Caco-2 (cell line): ENCODE results near the gene GLYATL3. TPM values are rescaled to one million over a fixed set of nuclear protein-coding genes. Genes with fewer than 3 reads are reported as not detected.

Source experiments
- BruUV-seq: library from RNA; stranded (reverse); fragments of 400-500 nt; replicated peaks from 2 replicates; lab custom pipeline; 2021; lab: Mats Ljungman, UMichigan
- CTCF ChIA-PET: fragments of 300-600 bp; sonication (Branson Sonifier 250); formaldehyde crosslinking; loops from one replicate; lab custom pipeline; 2022; ENCODE audit warnings: antibody characterized with exemption; lab: Charles Lee
- POLR2A ChIA-PET: fragments of 300-600 bp; sonication (Branson Sonifier 250); formaldehyde crosslinking; loops from one replicate; lab custom pipeline; 2022; ENCODE audit warnings: antibody characterized with exemption; lab: Charles Lee
- DNase-seq, 2 experiments: peaks; one replicate each; pipeline versions ENCODE4 v3.0.0 to v3.0.0-alpha.2; 2020 to 2022
- H3K27me3 ChIP-seq: replicated peaks from 2 replicates; pipeline ENCODE4 v1.6.0; 2011; ENCODE audit warnings: low read length; ENCODE audit not compliant: control insufficient read depth, insufficient read depth
- H3K36me3 ChIP-seq: 2 replicates; pipeline ENCODE4 v1.5.1; 2011; ENCODE audit warnings: low read length; ENCODE audit not compliant: control insufficient read depth, insufficient read depth
- H3K4me1 ChIP-seq: fragments of 250-450 bp; sonication (Bioruptor Pico); 2 replicates; pipeline ENCODE4 v1.5.1; 2020; ENCODE audit warnings: mild to moderate bottlenecking
- H3K4me3 ChIP-seq: 2 replicates; pipeline ENCODE4 v1.5.1; 2011; ENCODE audit warnings: low read depth, mild to moderate bottlenecking, control low read depth, low read length
- H3K9me3 ChIP-seq: fragments of 250-450 bp; sonication (Bioruptor Pico); 2 replicates; pipeline ENCODE4 v1.5.1; 2020; ENCODE audit warnings: mild to moderate bottlenecking, moderate library complexity
- H3K27ac Mint-ChIP-seq: one replicate; pipeline ENCODE4 v1.8.0; 2022; ENCODE audit warnings: mixed read lengths; ENCODE audit not compliant: unreplicated experiment
- H3K27me3 Mint-ChIP-seq: one replicate; pipeline ENCODE4 v1.8.0; 2022; ENCODE audit warnings: mixed read lengths; ENCODE audit not compliant: insufficient read depth, unreplicated experiment
- H3K36me3 Mint-ChIP-seq: one replicate; pipeline ENCODE4 v1.8.0; 2022; ENCODE audit warnings: mild to moderate bottlenecking, mixed read lengths; ENCODE audit not compliant: insufficient read depth, unreplicated experiment
- H3K4me1 Mint-ChIP-seq: one replicate; pipeline ENCODE4 v1.8.0; 2022; ENCODE audit warnings: low read depth, mixed read lengths; ENCODE audit not compliant: unreplicated experiment
- H3K4me3 Mint-ChIP-seq: one replicate; pipeline ENCODE4 v1.8.0; 2022; ENCODE audit warnings: mild to moderate bottlenecking, moderate library complexity, mixed read lengths; ENCODE audit not compliant: unreplicated experiment
- H3K9me3 Mint-ChIP-seq: one replicate; pipeline ENCODE4 v1.8.0; 2022; ENCODE audit warnings: mixed read lengths; ENCODE audit not compliant: unreplicated experiment
- intact Hi-C: fragments of 100-400 bp; cut with micrococcal nuclease; formaldehyde crosslinking; loops from one replicate; pipeline ENCODE4 v1.10.0; 2022; ENCODE audit not compliant: unreplicated experiment
- total RNA-seq: library from RNA; stranded (reverse); gene quantifications from 2 replicates; pipeline ENCODE4 v1.2.3, GENCODE V29; 2022
- TF ChIP-seq, protein P1 (sequence below), 2 experiments: fragments of 200-600 bp in 1 of 2; IDR thresholded peaks; 1 replicate in 1 of 2; 2 replicates in 1 of 2; pipeline versions ENCODE4 v1.5.1 to v1.8.0; 2011 to 2022; ENCODE audit warnings: antibody characterized with exemption in 1 of 2, control low read depth in 1 of 2, inconsistent platforms in 1 of 2, low read depth in 1 of 2, low read length in 1 of 2, mild to moderate bottlenecking in 1 of 2, moderate library complexity in 1 of 2; ENCODE audit not compliant: insufficient read depth in 1 of 2, severe bottlenecking in 1 of 2, unreplicated experiment in 1 of 2

GLYATL3 gene
- total RNA-seq, 1 experiment from 2014 or later, result not detected

DNA sequence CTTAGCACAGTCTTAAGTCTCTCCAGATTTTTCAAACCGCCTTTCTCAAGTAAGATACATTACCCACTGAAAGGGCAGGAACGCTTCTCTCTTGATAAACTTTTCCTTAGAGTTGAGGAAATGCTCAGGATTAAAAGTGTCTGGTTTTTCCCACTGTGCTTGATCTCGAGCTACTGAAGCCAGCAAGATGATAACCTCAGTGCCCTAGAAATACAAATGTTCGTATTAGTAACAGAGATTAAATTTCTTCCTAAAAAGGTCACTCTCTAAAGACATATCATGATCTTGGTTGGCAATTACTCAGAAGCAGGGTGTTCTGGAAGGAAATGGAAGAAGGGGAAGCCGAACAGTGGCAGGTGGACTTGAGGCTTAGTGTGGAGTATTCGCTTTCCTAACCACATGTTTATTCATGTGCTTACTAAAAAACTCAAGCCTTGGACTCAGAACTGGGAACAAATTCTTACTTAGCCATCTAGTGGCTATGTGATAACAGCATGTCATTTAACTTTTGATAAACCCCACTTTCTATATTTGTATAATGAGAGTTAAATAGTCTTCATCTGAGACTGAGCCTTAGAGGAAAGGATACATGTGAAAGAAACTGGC, 70.9 kb downstream of the GLYATL3 start:
- no peak overlapping the region for H3K4me3 Mint-ChIP-seq
- Histone ChIP-seq H3K4me3 (no peak overlapping the region), H3K27me3 (no peaks in the 10 kb centered on the region), H3K9me3 (no peaks in the 10 kb centered on the region), H3K36me3 (no peaks in the 10 kb centered on the region), H3K4me1 (peaks cover 5% of the 10 kb centered on the region; the same call in 1 of the 2 replicates)
- no peaks in the 10 kb centered on the region for H3K36me3 Mint-ChIP-seq
- H3K27ac Mint-ChIP-seq, result no peak overlapping the region
- no peaks in the 10 kb centered on the region for H3K27me3 Mint-ChIP-seq
- BruUV-seq, result no TSS peak
- intact Hi-C loops, result loop anchor here (5.0 kb wide), 1 partner anchor 38 kb away; no protein-coding TSS in a partner anchor
- ChIA-PET CTCF (no interaction called here), POLR2A (no interaction called here)
- no peak for DNase-seq
- TF ChIP-seq, protein P1, sequence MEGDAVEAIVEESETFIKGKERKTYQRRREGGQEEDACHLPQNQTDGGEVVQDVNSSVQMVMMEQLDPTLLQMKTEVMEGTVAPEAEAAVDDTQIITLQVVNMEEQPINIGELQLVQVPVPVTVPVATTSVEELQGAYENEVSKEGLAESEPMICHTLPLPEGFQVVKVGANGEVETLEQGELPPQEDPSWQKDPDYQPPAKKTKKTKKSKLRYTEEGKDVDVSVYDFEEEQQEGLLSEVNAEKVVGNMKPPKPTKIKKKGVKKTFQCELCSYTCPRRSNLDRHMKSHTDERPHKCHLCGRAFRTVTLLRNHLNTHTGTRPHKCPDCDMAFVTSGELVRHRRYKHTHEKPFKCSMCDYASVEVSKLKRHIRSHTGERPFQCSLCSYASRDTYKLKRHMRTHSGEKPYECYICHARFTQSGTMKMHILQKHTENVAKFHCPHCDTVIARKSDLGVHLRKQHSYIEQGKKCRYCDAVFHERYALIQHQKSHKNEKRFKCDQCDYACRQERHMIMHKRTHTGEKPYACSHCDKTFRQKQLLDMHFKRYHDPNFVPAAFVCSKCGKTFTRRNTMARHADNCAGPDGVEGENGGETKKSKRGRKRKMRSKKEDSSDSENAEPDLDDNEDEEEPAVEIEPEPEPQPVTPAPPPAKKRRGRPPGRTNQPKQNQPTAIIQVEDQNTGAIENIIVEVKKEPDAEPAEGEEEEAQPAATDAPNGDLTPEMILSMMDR (IDR thresholded peaks at IDR 0.05; ENCODE audit: insufficient read depth in 1 of 2, low read depth in 1 of 2, low read length in 1 of 2, severe bottlenecking in 1 of 2, unreplicated experiment in 1 of 2), result no peak
- no peaks in the 10 kb centered on the region for H3K9me3 Mint-ChIP-seq
- peaks cover 9% of the 10 kb centered on the region for H3K4me1 Mint-ChIP-seq

DNA sequence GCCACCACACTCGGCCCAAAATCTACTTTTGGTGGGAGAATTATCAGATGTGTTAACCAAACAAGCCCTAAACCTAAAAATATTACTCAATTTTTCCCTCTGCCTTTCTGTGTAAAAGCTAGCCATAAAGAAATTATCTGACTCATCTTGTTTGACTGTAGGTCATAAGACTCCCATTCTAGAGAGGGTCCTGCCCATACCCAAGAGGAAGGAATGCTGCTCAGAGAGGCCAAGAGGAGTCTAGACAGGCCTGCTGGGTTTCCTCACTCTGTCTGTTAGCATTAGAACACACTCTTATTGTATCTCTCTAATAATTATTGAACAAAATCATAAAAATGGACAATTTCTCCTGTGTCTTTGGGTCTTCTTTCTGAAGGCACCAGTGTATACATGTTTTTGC, 76.9 kb downstream of the GLYATL3 start:
- intact Hi-C loops, result no loop called here
- no peaks in the 10 kb centered on the region for H3K4me1 ChIP-seq
- H3K9me3 ChIP-seq, result no peaks in the 10 kb centered on the region
- no peaks in the 10 kb centered on the region for H3K27me3 ChIP-seq
- Mint-ChIP-seq H3K27ac (no peak overlapping the region), H3K4me1 (no peaks in the 10 kb centered on the region), H3K27me3 (no peaks in the 10 kb centered on the region), H3K4me3 (no peak overlapping the region), H3K9me3 (no peaks in the 10 kb centered on the region), H3K36me3 (no peaks in the 10 kb centered on the region)
- no TSS peak for BruUV-seq
- peak in 1 of 2 experiments; percentile 3 for DNase-seq
- CTCF ChIA-PET, result no interaction called here
- no peak overlapping the region for H3K4me3 ChIP-seq
- TF ChIP-seq, protein P1 (IDR thresholded peaks at IDR 0.05; ENCODE audit: insufficient read depth in 1 of 2, low read depth in 1 of 2, low read length in 1 of 2, severe bottlenecking in 1 of 2, unreplicated experiment in 1 of 2), result no peak
- H3K36me3 ChIP-seq, result no peaks in the 10 kb centered on the region
- POLR2A ChIA-PET, result no interaction called here

Other genes starting within 250 kb of the GLYATL3 start
- gene MMUT, start 36.7 kb upstream of the GLYATL3 start, total RNA-seq, result 11.1 and 12.1 TPM in 2 replicates
- gene CENPQ, start 36.6 kb upstream of the GLYATL3 start, total RNA-seq, result 12.4 and 13.4 TPM in 2 replicates
- 2.1 and 2.3 TPM in 2 replicates for gene C6orf141, start 50.7 kb downstream of the GLYATL3 start, total RNA-seq
- not detected in 2 replicates for gene RHAG, start 136.9 kb downstream of the GLYATL3 start, total RNA-seq
- not detected in 2 replicates for gene CRISP2, start 213.6 kb downstream of the GLYATL3 start, total RNA-seq
- gene CRISP3, start 244.5 kb downstream of the GLYATL3 start, total RNA-seq, result not detected in 2 replicates